K562 (cell line): Measurements from ENCODE around the gene PPARD. TPM values are rescaled to one million over a fixed set of nuclear protein-coding genes. Genes with fewer than 3 reads are reported as not detected.
A peak's percentile ranks its signal among the peaks of the same experiment; 100 is the strongest.

Experiments
- CC2D1A ChIP-seq: fragments of 450-650 bp; IDR thresholded peaks from 2 replicates; pipeline ENCODE4 v1.6.1; 2017; ENCODE audit warnings: mild to moderate bottlenecking
- CSDE1 ChIP-seq, 2 experiments: fragments of 450-650 bp; IDR thresholded peaks; 2 replicates each; pipeline ENCODE4 v1.6.1; 2016; ENCODE audit warnings: mild to moderate bottlenecking in 1 of 2
- DACH1 ChIP-seq: fragments of 450-650 bp; IDR thresholded peaks from 2 replicates; pipeline ENCODE4 v1.6.1; 2018; ENCODE audit not compliant: partially characterized antibody
- ETV5 ChIP-seq: sonication (generic); formaldehyde crosslinking; IDR thresholded peaks from 2 replicates; pipeline ENCODE4 v1.4.0; 2020; ENCODE audit warnings: low read depth, mild to moderate bottlenecking, missing genetic modification reagents
- FUS ChIP-seq: fragments of 200-400 bp; formaldehyde crosslinking; optimal IDR thresholded peaks from 2 replicates; pipeline ENCODE3; 2017; ENCODE audit warnings: low read depth, low read length
- GTF2E2 ChIP-seq: fragments of 200-800 bp; sonication (Bioruptor generic); IDR thresholded peaks from 2 replicates; pipeline ENCODE4 v1.6.1; 2016; ENCODE audit warnings: missing genetic modification characterization, missing compliant biosample characterization
- ILF3 ChIP-seq: fragments of 450-650 bp; IDR thresholded peaks from 2 replicates; pipeline ENCODE4 v1.6.1; 2018; ENCODE audit warnings: antibody characterized with exemption, mild to moderate bottlenecking, moderate library complexity, borderline replicate concordance
- KAT2B ChIP-seq: IDR thresholded peaks from one replicate; pipeline ENCODE4 v1.6.1; 2012; ENCODE audit warnings: low read depth, mild to moderate bottlenecking, control low read depth, inconsistent platforms, low read length, moderate library complexity
- PTRF ChIP-seq: fragments of 450-650 bp; IDR thresholded peaks from 2 replicates; pipeline ENCODE4 v1.6.1; 2016; ENCODE audit warnings: mild to moderate bottlenecking, missing genetic modification characterization, missing compliant biosample characterization
- STAG1 ChIP-seq: sonication (generic); formaldehyde crosslinking; IDR thresholded peaks from 2 replicates; pipeline ENCODE4 v1.5.0; 2020; ENCODE audit warnings: missing genetic modification reagents, borderline replicate concordance
- TFE3 ChIP-seq: fragments of 450-650 bp; formaldehyde crosslinking; IDR thresholded peaks from 2 replicates; pipeline ENCODE4 v1.4.0; 2020; ENCODE audit warnings: mild to moderate bottlenecking, mixed read lengths
- TRIM24 ChIP-seq, 2 experiments: fragments of 450-650 bp; IDR thresholded peaks; 2 replicates each; pipeline ENCODE4 v1.6.1; 2016
- TSC22D4 ChIP-seq: fragments of 450-650 bp; IDR thresholded peaks from 2 replicates; pipeline ENCODE4 v1.6.1; 2016; ENCODE audit warnings: missing genetic modification characterization, missing biosample characterization, control low read depth
- ZBTB12 ChIP-seq: fragments of 250-450 bp; sonication (Bioruptor Pico); IDR thresholded peaks from 2 replicates; pipeline ENCODE4 v1.4.0; 2020
- ZNF146 ChIP-seq: IDR thresholded peaks from one replicate; pipeline ENCODE4 v1.6.1; 2018; ENCODE audit warnings: missing compliant biosample characterization; ENCODE audit not compliant: unreplicated experiment
- ZNF24 ChIP-seq: fragments of 450-650 bp; IDR thresholded peaks from 2 replicates; pipeline ENCODE4 v1.6.1; 2016
- ZNF384 ChIP-seq: IDR thresholded peaks from 2 replicates; pipeline ENCODE4 v1.6.1; 2012; ENCODE audit warnings: low read depth, low read length, improper control_type of control experiment
- ZNF764 ChIP-seq: fragments of 250-450 bp; sonication (Bioruptor Pico); IDR thresholded peaks from 2 replicates; pipeline ENCODE4 v1.4.0; 2020; ENCODE audit warnings: low read depth, mild to moderate bottlenecking, moderate library complexity
- polyA plus RNA-seq, 8 experiments: library from polyadenylated mRNA; depleted of rRNA in 4 of 8; stranded (reverse) in 5 of 8; unstranded in 3 of 8; fragments of >200 nt; fragmentation: Nextera tagmentation in 2 of 8; fragmentation: Illumina TruSeq in 1 of 8; extraction: Ambion mirVana in 2 of 8; extraction: Trizol in 1 of 8; gene quantifications; 2 replicates each; pipeline versions ENCODE4 v1.2.1 to v1.2.3, GENCODE V29; 2011 to 2014; ENCODE audit warnings: inconsistent platforms in 1 of 8, missing spikeins in 1 of 8
- total RNA-seq, 7 experiments: library from RNA; depleted of rRNA in 6 of 7; stranded (reverse); fragments of >200 nt in 6 of 7; fragmentation: Illumina TruSeq in 2 of 7; extraction: Trizol in 2 of 7; gene quantifications; 2 replicates each; pipeline versions ENCODE4 v1.2.1 to v1.2.3, GENCODE V29; 2011 to 2021; ENCODE audit warnings: low replicate concordance in 1 of 7
- TF ChIP-seq, protein P1 (sequence below): fragments of 250-450 bp; sonication (Bioruptor Pico); IDR thresholded peaks from 2 replicates; pipeline ENCODE4 v1.4.0; 2020
- TF ChIP-seq, protein P2 (sequence below): fragments of 450-650 bp; IDR thresholded peaks from 2 replicates; pipeline ENCODE4 v1.6.1; 2016; ENCODE audit warnings: missing biosample characterization, missing genetic modification characterization

PPARD gene
- total and polyA plus RNA-seq, 9 of the 15 experiments (the other 6 are each of a cell fraction or from before 2014, with no cell fraction given), result 0.14 to 13.2 (median 3.8) TPM

GRCh38 chr6:35297601-35298481 is 44.5 kb upstream of the PPARD start, which contains the start of gene DEF6 (continued):
- TF ChIP-seq ZNF146 (no peak), ZBTB12 (CRISPR knock-in tag) (no peak), TRIM24 (IDR thresholded peaks at IDR 0.05) (no peak), ILF3 (no peak), FUS (no peak), PTRF (no peak), GTF2E2 (tag) (no peak), CSDE1 (IDR thresholded peaks at IDR 0.05) (no peak), CC2D1A (peak; percentile 93), KAT2B (no peak), DACH1 (no peak), STAG1 (CRISPR knock-in tag) (peak; percentile 99), TSC22D4 (tag) (no peak), TFE3 (CRISPR knock-in tag) (no peak), ZNF24 (peak; percentile 41), ZNF764 (CRISPR knock-in tag) (no peak), ETV5 (CRISPR knock-in tag) (peak; percentile 99), ZNF384 (no peak)
- TF ChIP-seq, protein P1, sequence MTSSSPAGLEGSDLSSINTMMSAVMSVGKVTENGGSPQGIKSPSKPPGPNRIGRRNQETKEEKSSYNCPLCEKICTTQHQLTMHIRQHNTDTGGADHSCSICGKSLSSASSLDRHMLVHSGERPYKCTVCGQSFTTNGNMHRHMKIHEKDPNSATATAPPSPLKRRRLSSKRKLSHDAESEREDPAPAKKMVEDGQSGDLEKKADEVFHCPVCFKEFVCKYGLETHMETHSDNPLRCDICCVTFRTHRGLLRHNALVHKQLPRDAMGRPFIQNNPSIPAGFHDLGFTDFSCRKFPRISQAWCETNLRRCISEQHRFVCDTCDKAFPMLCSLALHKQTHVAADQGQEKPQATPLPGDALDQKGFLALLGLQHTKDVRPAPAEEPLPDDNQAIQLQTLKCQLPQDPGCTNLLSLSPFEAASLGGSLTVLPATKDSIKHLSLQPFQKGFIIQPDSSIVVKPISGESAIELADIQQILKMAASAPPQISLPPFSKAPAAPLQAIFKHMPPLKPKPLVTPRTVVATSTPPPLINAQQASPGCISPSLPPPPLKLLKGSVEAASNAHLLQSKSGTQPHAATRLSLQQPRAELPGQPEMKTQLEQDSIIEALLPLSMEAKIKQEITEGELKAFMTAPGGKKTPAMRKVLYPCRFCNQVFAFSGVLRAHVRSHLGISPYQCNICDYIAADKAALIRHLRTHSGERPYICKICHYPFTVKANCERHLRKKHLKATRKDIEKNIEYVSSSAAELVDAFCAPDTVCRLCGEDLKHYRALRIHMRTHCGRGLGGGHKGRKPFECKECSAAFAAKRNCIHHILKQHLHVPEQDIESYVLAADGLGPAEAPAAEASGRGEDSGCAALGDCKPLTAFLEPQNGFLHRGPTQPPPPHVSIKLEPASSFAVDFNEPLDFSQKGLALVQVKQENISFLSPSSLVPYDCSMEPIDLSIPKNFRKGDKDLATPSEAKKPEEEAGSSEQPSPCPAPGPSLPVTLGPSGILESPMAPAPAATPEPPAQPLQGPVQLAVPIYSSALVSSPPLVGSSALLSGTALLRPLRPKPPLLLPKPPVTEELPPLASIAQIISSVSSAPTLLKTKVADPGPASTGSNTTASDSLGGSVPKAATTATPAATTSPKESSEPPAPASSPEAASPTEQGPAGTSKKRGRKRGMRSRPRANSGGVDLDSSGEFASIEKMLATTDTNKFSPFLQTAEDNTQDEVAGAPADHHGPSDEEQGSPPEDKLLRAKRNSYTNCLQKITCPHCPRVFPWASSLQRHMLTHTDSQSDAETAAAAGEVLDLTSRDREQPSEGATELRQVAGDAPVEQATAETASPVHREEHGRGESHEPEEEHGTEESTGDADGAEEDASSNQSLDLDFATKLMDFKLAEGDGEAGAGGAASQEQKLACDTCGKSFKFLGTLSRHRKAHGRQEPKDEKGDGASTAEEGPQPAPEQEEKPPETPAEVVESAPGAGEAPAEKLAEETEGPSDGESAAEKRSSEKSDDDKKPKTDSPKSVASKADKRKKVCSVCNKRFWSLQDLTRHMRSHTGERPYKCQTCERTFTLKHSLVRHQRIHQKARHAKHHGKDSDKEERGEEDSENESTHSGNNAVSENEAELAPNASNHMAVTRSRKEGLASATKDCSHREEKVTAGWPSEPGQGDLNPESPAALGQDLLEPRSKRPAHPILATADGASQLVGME (CRISPR knock-in tag), result 0 out of 2 replicates have a peak, but pooled peaks have one; percentile 7
- TF ChIP-seq, protein P2, sequence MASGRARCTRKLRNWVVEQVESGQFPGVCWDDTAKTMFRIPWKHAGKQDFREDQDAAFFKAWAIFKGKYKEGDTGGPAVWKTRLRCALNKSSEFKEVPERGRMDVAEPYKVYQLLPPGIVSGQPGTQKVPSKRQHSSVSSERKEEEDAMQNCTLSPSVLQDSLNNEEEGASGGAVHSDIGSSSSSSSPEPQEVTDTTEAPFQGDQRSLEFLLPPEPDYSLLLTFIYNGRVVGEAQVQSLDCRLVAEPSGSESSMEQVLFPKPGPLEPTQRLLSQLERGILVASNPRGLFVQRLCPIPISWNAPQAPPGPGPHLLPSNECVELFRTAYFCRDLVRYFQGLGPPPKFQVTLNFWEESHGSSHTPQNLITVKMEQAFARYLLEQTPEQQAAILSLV (tag), result no peak
